Measurements from ENCODE around the gene COL1A2. TPM values are rescaled to one million over a fixed set of nuclear protein-coding genes. Genes with fewer than 3 reads are reported as not detected.

COL1A2 gene
- total and polyA plus RNA-seq, 2 donors from 2014 or later = 51.4 to 149 TPM

- Histone ChIP-seq H3K36me3 (ENCODE audit: control insufficient read depth in 2 of 3, insufficient read depth in 3 of 3, low read length in 3 of 3) (no peaks in the 10 kb centered on the region), H3K9ac (ENCODE audit: low read length in 3 of 3) (no peak overlapping the region), H3K4me1 (ENCODE audit: control insufficient read depth in 2 of 3, insufficient read depth in 2 of 3, low read depth in 1 of 3, low read length in 3 of 3) (no peaks in the 10 kb centered on the region), H3K9me3 (ENCODE audit: control insufficient read depth in 2 of 3, insufficient read depth in 1 of 3, low read length in 3 of 3) (no peaks in the 10 kb centered on the region), H3K4me3 (ENCODE audit: low read length in 3 of 3) (no peak overlapping the region), H3K27me3 (ENCODE audit: control insufficient read depth, insufficient read depth, low read length) (no peaks in the 10 kb centered on the region), H3K27ac (ENCODE audit: low read depth in 2 of 2, low read length in 2 of 2) (no peak overlapping the region)
- DNase-seq (no peak), FAIRE-seq (no peak)
- TF ChIP-seq CTCF (IDR thresholded peaks at IDR 0.05; ENCODE audit: borderline replicate concordance, extremely low read depth, insufficient read depth) = no peak
- intact Hi-C loops (cut with DNase I) = no loop called here
Observed at GRCh38 chr7:94442639-94443038, 47.9 kb downstream of the COL1A2 start.

- Histone ChIP-seq H3K4me3 (ENCODE audit: low read length in 3 of 3) (no peak overlapping the region), H3K27ac (ENCODE audit: low read depth in 2 of 2, low read length in 2 of 2) (no peak overlapping the region), H3K9ac (ENCODE audit: low read length in 3 of 3) (no peak overlapping the region), H3K36me3 (ENCODE audit: control insufficient read depth in 2 of 3, insufficient read depth in 3 of 3, low read length in 3 of 3) (no peaks in the 10 kb centered on the region), H3K9me3 (ENCODE audit: control insufficient read depth in 2 of 3, insufficient read depth in 1 of 3, low read length in 3 of 3) (no peaks in the 10 kb centered on the region), H3K4me1 (ENCODE audit: control insufficient read depth in 2 of 3, insufficient read depth in 2 of 3, low read depth in 1 of 3, low read length in 3 of 3) (no peaks in the 10 kb centered on the region), H3K27me3 (ENCODE audit: control insufficient read depth, insufficient read depth, low read length) (no peaks in the 10 kb centered on the region)
- TF ChIP-seq CTCF (IDR thresholded peaks at IDR 0.05; ENCODE audit: borderline replicate concordance, extremely low read depth, insufficient read depth) = no peak
- FAIRE-seq (no peak), DNase-seq (no peak)
- intact Hi-C loops (cut with DNase I) = no loop called here
Observed at GRCh38 chr7:94444813-94445212, 50.1 kb downstream of the COL1A2 start.

- no peak for TF ChIP-seq CTCF (IDR thresholded peaks at IDR 0.05; ENCODE audit: borderline replicate concordance, extremely low read depth, insufficient read depth)
- H3K36me3 ChIP-seq (ENCODE audit: control insufficient read depth in 2 of 3, insufficient read depth in 3 of 3, low read length in 3 of 3) = no peaks in the 10 kb centered on the region
- H3K9me3 ChIP-seq (ENCODE audit: control insufficient read depth in 2 of 3, insufficient read depth in 1 of 3, low read length in 3 of 3) = no peaks in the 10 kb centered on the region
- H3K27me3 ChIP-seq (ENCODE audit: control insufficient read depth, insufficient read depth, low read length) = no peaks in the 10 kb centered on the region
- H3K9ac ChIP-seq (ENCODE audit: low read length in 3 of 3) = no peak overlapping the region
- intact Hi-C loops (cut with DNase I) = no loop called here
- peaks cover 0 to under 1% (median 0%) of the 10 kb centered on the region in 3 donors for H3K4me1 ChIP-seq (ENCODE audit: control insufficient read depth in 2 of 3, insufficient read depth in 2 of 3, low read depth in 1 of 3, low read length in 3 of 3)
- FAIRE-seq (no peak), DNase-seq (peak in 2 of 5 donors; percentile 34 to 53)
- H3K4me3 ChIP-seq (ENCODE audit: low read length in 3 of 3) = peak overlapping the region in 1 of 3 donors; percentile 6
- no peak overlapping the region for H3K27ac ChIP-seq (ENCODE audit: low read depth in 2 of 2, low read length in 2 of 2)
Observed at GRCh38 chr7:94445696-94446194, 51.0 kb downstream of the COL1A2 start.

GRCh38 chr7:94446308-94446707 lies 51.6 kb downstream of the COL1A2 start:
- no peak overlapping the region for H3K9ac ChIP-seq (ENCODE audit: low read length in 3 of 3)
- H3K27me3 ChIP-seq (ENCODE audit: control insufficient read depth, insufficient read depth, low read length) = no peaks in the 10 kb centered on the region
- no peak overlapping the region for H3K4me3 ChIP-seq (ENCODE audit: low read length in 3 of 3)
- no peak for DNase-seq
- no peaks in the 10 kb centered on the region for H3K9me3 ChIP-seq (ENCODE audit: control insufficient read depth in 2 of 3, insufficient read depth in 1 of 3, low read length in 3 of 3)
- TF ChIP-seq CTCF (IDR thresholded peaks at IDR 0.05; ENCODE audit: borderline replicate concordance, extremely low read depth, insufficient read depth) = no peak
- intact Hi-C loops (cut with DNase I) = no loop called here
- no peaks in the 10 kb centered on the region for H3K36me3 ChIP-seq (ENCODE audit: control insufficient read depth in 2 of 3, insufficient read depth in 3 of 3, low read length in 3 of 3)
- FAIRE-seq = no peak
- peaks cover 0 to 2% (median 0%) of the 10 kb centered on the region in 3 donors for H3K4me1 ChIP-seq (ENCODE audit: control insufficient read depth in 2 of 3, insufficient read depth in 2 of 3, low read depth in 1 of 3, low read length in 3 of 3)
- H3K27ac ChIP-seq (ENCODE audit: low read depth in 2 of 2, low read length in 2 of 2) = no peak overlapping the region

Data from kidney (tissue), 14 donors.